HG03139 (cell line): ENCODE measurements around the gene TCF21.
"Not testable (repeated sequence)": the region's sequence is repeated elsewhere in the genome, so short reads cannot be mapped to it uniquely, and the experiment has no call there.

ENCODE experiments used
- ATAC-seq: cut with Tn5 transposase; IDR thresholded peaks from one replicate; pipeline ENCODE4 v1.9.1; 2021; ENCODE audit not compliant: unreplicated experiment

Gene TCF21

DNA sequence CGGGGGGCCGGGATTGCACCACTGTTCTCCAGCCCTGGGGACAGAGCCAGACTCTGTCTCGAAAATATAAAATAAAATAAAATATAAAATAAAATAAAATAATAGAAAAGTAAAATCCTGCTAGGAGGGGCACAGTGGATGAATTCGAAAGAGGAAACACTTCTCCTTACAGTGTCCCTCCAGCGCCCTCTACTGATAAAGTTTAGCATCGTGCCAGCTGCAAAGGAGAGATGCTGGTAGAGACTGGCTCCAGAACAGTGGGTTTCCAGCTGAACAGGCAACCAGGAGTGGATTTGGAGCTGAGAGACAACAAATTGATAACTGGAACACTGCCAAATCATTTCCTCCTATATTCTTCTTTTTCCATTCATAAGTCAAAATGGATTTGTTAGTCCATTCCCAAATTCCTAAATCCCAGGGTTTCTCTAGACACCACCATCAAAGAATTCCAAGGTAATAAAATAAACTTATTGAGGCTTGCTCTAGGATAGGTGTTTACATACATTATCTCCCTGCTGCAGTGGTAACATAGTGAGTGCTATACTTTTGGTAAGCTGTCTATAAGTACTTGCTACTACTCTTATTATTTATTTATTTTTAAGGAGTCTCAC lies 32.4 kb downstream of the TCF21 start:
- ATAC-seq = peak; percentile 55

DNA sequence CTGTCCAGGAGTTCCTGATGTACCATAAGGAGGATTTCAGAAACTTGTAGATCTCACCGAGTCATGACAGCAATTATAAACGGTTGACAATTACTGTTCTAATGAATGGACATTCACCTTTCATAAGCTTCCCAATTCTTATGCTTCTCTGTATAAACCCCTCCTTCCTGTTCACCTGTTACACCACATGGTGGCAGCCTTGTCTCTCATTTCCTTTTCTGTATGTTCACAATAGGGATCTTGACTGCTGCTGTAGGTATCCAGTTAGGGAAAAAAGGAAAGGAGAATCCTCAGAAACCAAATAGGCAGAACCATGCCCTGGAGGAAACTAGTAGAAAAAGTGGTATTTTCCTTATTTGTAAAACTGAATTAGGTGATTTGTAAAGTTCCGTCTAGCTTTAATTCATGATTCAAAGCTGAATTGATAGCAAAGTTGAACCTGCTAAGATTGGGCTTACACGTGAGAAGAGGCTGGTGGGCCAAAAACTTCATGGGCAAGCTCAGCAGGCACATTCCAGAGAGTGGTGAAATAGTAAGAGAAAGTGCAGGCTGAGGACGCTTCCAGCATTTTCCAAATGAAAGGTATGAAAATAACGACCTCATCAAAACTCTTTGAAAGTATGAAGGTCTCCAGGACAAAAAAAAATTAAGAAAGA lies 35.2 kb downstream of the TCF21 start:
- ATAC-seq = peak; percentile 78

DNA sequence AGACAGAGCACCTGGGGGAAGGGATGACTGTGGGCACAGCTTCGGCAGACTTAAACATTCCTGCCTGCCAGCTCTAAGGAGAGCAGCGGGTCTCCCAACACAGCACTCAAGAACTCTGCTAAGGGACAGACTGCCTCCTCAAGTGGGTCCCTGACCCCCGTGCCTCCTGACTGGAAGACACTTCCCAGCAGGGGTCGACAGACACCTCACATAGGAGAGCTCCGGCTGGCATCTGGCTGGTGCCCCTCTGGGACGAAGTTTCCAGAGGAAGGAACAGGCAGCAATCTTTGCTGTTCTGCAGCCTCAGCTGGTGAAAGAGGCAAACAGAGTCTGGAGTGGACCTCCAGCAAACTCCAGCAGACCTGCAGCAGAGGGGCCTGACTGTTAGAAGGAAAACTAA lies 42.3 kb downstream of the TCF21 start:
- not testable (repeated sequence) for ATAC-seq

DNA sequence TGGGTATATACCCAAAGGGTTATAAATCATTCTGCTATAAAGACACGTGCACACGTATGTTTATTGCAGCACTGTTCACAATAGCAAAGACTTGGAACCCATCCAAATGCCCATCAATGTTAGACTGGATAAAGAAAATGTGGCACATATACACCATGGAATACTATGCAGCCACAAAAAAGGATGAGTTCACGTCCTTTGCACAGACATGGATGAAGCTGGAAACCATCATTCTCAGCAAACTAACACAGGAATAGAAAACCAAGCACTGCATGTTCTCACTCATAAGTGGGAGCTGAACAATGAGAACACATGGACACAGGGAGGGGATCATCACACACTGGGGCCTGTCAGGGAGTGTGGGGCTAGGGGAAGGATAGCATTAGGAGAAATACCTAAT lies 47.4 kb downstream of the TCF21 start:
- ATAC-seq = not testable (repeated sequence)

DNA sequence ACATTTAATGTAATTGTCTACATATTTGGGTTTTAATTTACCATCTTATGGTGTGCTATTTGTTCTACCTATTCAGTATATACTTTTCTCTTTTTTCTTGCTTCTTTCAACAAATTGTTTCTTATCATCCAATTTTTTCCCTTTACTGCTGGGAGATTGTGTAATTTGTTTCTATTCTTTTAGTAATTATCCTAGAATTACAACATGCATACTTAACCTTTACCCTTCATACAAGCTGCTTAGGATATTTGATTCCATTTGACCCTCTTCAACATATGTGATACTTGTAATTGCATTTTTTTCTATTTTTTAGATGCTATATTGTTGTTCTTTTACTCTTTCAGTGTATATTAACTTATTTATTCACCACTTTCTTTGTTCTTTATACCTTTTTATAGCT lies 49.0 kb downstream of the TCF21 start:
- ATAC-seq = no peak

DNA sequence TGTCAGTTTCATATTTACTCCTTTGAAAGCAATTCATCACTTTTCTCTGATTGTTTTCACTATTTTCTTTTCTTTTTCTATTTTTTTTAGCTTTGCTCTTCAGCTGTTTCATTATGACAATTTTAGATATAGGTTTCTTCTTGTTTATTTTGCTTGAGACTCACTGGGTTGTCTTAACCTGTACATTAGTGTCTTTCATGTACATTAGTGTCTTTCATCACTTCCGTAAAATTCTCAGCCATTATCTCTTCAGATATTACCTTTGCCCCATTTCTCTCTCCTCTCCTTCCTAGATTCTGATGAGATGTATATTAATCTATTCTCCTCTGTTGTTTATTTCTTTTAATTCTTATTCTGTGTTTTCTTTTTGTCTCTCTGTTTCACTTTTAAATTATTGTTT lies 49.6 kb downstream of the TCF21 start:
- no peak for ATAC-seq

DNA sequence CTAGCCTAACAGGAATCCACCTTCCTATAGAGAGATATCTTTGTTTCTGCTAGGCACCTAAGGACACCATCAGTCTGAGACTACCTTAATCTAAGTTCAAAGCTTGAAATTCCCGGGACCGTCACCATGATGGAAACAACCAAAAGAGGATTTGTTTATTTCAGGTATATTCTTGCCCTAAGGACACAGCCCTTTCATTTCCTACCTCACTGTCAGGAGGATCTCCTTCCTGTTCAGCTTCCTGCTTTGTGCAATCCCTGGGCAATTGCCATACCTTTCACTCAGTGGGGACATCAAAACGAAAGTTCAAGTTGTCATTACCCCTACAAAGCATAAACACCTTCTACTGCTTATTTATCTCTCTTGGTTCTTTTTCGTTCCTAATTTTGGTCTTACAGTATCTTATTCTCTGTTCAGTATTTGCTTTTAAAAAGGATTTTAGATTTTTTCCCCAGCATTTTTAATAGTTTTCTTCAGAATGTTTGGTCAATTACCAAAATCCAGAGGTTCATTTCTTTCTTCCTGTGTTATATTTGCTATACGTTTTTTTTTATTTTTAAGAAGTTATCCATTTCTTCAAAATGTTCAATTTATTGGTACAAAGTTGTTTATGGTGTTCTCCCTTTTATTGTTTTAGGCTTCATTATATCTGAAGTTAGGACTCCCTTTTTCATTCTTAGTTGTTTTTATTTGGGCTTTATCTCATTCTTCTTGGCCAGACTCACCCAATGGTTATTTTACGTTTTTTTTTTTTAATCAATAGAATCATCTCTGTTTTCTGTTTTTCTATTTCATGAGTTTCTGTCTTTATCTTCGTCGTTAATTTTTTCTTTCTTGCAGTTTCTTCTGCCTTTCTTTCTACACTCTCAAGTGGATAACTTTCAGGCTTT lies 51.1 kb downstream of the TCF21 start:
- ATAC-seq = no peak
